ENCODE measurements around the gene NECTIN2.

NECTIN2 gene

DNA sequence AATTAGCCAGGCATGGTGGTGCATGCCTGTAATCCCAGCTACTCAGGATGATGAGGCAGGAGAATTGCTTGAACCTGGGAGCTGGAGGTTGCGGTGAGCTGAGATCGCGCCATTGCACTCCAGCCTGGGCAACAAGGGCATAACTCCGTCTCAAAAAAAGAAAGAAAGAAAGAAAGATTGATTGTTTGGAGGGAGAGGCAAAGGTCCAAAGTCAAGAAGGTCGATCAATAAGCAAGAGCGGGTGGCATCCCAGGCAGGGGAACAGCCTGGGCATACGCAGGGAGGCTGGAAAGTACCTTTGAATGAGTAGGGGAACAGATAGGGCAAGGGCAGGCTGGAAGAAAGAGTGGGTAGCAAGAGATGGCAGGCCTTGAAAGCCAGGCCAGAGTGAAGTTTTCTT, 84.0 kb downstream of the NECTIN2 start:
- TF ChIP-seq PATZ1 (CRISPR knock-in tag; IDR thresholded peaks at IDR 0.05; ENCODE audit: borderline replicate concordance) (no peak), CSDC2 (CRISPR knock-in tag; IDR thresholded peaks at IDR 0.05) (no peak)
- ATAC-seq: no peak

- no peak for ATAC-seq
- TF ChIP-seq ZFP30 (CRISPR knock-in tag; IDR thresholded peaks at IDR 0.05) (no peak), GLIS3 (CRISPR knock-in tag; IDR thresholded peaks at IDR 0.05) (no peak), OSR1 (CRISPR knock-in tag; IDR thresholded peaks at IDR 0.05) (no peak), ZC3H10 (CRISPR knock-in tag; IDR thresholded peaks at IDR 0.05) (no peak), TOX (CRISPR knock-in tag; IDR thresholded peaks at IDR 0.05; ENCODE audit: borderline replicate concordance) (no peak), TCF4 (CRISPR knock-in tag; IDR thresholded peaks at IDR 0.05; ENCODE audit: borderline replicate concordance) (no peak), SNAI2 (CRISPR knock-in tag; IDR thresholded peaks at IDR 0.05) (no peak), ZNF8 (CRISPR knock-in tag; IDR thresholded peaks at IDR 0.05) (no peak), TSHZ2 (CRISPR knock-in tag; IDR thresholded peaks at IDR 0.05) (no peak), ESRRG (CRISPR knock-in tag; IDR thresholded peaks at IDR 0.05) (no peak), PATZ1 (CRISPR knock-in tag; IDR thresholded peaks at IDR 0.05; ENCODE audit: borderline replicate concordance) (no peak), ISL1 (CRISPR knock-in tag; IDR thresholded peaks at IDR 0.05) (no peak), ZNF70 (CRISPR knock-in tag; IDR thresholded peaks at IDR 0.05) (no peak), ZFP3 (CRISPR knock-in tag; IDR thresholded peaks at IDR 0.05) (no peak), RARB (CRISPR knock-in tag; IDR thresholded peaks at IDR 0.05) (no peak), POU6F1 (CRISPR knock-in tag; IDR thresholded peaks at IDR 0.05; ENCODE audit: borderline replicate concordance, low read depth) (no peak)
- TF ChIP-seq, protein P1, sequence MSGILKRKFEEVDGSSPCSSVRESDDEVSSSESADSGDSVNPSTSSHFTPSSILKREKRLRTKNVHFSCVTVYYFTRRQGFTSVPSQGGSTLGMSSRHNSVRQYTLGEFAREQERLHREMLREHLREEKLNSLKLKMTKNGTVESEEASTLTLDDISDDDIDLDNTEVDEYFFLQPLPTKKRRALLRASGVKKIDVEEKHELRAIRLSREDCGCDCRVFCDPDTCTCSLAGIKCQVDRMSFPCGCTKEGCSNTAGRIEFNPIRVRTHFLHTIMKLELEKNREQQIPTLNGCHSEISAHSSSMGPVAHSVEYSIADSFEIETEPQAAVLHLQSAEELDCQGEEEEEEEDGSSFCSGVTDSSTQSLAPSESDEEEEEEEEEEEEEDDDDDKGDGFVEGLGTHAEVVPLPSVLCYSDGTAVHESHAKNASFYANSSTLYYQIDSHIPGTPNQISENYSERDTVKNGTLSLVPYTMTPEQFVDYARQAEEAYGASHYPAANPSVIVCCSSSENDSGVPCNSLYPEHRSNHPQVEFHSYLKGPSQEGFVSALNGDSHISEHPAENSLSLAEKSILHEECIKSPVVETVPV (CRISPR knock-in tag; IDR thresholded peaks at IDR 0.05): no peak
Measured at GRCh38 chr19:44931541-44931940, 85.4 kb downstream of the NECTIN2 start.

Measured in SK-N-SH treated with all-trans-retinoic acid at 6 μM for 48 hours (cell line).